A673 (cell line): Measurements from ENCODE around the gene PLCG2. TPM values are rescaled to one million over a fixed set of nuclear protein-coding genes. Genes with fewer than 3 reads are reported as not detected.

Source experiments
- BruUV-seq: library from RNA; stranded (reverse); fragments of 400-500 nt; replicated peaks from 2 replicates; lab custom pipeline; 2021; lab: Mats Ljungman, UMichigan
- CTCF ChIA-PET: fragments of 300-600 bp; sonication (Branson Sonifier 250); formaldehyde crosslinking; loops from one replicate; lab custom pipeline; 2022; ENCODE audit warnings: antibody characterized with exemption; lab: Charles Lee
- POLR2A ChIA-PET: fragments of 300-600 bp; sonication (Branson Sonifier 250); formaldehyde crosslinking; loops from one replicate; lab custom pipeline; 2022; ENCODE audit warnings: antibody characterized with exemption; ENCODE audit not compliant: low non-redundant PET; lab: Charles Lee
- DNase-seq: peaks from one replicate; pipeline ENCODE4 v3.0.0-alpha.2; 2015; ENCODE audit warnings: low spot score
- H3K27ac ChIP-seq: fragments of 200-600 bp; sonication (generic); 2 replicates; pipeline ENCODE4 v1.5.1; 2016; ENCODE audit warnings: mixed run types, low read depth, mild to moderate bottlenecking, mixed read lengths, antibody characterized with exemption, low read length; ENCODE audit not compliant: poor library complexity, severe bottlenecking
- H3K27me3 ChIP-seq: fragments of 200-600 bp; sonication (generic); replicated peaks from 2 replicates; pipeline ENCODE4 v1.6.1; 2017; ENCODE audit warnings: mixed run types, low read depth, mild to moderate bottlenecking, mixed read lengths, antibody characterized with exemption, low read length; ENCODE audit not compliant: insufficient read depth, poor library complexity
- H3K36me3 ChIP-seq: fragments of 200-600 bp; sonication (generic); 2 replicates; pipeline ENCODE4 v1.6.1; 2016; ENCODE audit warnings: mixed run types, mild to moderate bottlenecking, mixed read lengths, antibody characterized with exemption, low read length; ENCODE audit not compliant: insufficient read depth, poor library complexity, severe bottlenecking
- H3K4me1 ChIP-seq: fragments of 200-600 bp; sonication (generic); 2 replicates; pipeline ENCODE4 v1.6.1; 2017; ENCODE audit warnings: mixed run types, mild to moderate bottlenecking, mixed read lengths, antibody characterized with exemption, low read length; ENCODE audit not compliant: insufficient read depth, poor library complexity, severe bottlenecking
- H3K4me3 ChIP-seq: fragments of 200-600 bp; sonication (generic); 2 replicates; pipeline ENCODE4 v1.5.1; 2016; ENCODE audit warnings: low read depth, mixed run types, mild to moderate bottlenecking, mixed read lengths, low read length; ENCODE audit not compliant: poor library complexity, severe bottlenecking
- H3K9me3 ChIP-seq: fragments of 200-600 bp; sonication (generic); 2 replicates; pipeline ENCODE4 v1.6.1; 2016; ENCODE audit warnings: mixed run types, low read depth, mild to moderate bottlenecking, mixed read lengths, antibody characterized with exemption, low read length; ENCODE audit not compliant: poor library complexity, severe bottlenecking
- CTCF ChIP-seq: fragments of 300-800, 200-600 bp; sonication (generic); conservative IDR thresholded peaks from 2 replicates; pipeline ENCODE4 v1.5.1; 2017; ENCODE audit warnings: low read depth, mild to moderate bottlenecking, antibody characterized with exemption, low read length, moderate library complexity, mixed read lengths
- EZH2 ChIP-seq: fragments of 200-600 bp; sonication (generic); IDR thresholded peaks from 2 replicates; pipeline ENCODE4 v1.6.1; 2017; ENCODE audit warnings: borderline replicate concordance, low read depth, mild to moderate bottlenecking, mixed read lengths, antibody characterized with exemption, low read length; ENCODE audit not compliant: poor library complexity, severe bottlenecking
- intact Hi-C: fragments of 100-400 bp; cut with micrococcal nuclease; formaldehyde crosslinking; loops from one replicate; pipeline ENCODE4 v1.10.0; 2022; ENCODE audit not compliant: unreplicated experiment
- total RNA-seq: library from RNA; stranded (reverse); gene quantifications from 2 replicates; pipeline ENCODE4 v1.2.3, GENCODE V29; 2021

PLCG2 gene
- total RNA-seq, 1 experiment from 2014 or later: 9.6 TPM

- intact Hi-C loops: no loop called here
- Histone ChIP-seq H3K27me3 (no peaks in the 10 kb centered on the region), H3K4me1 (no peaks in the 10 kb centered on the region), H3K36me3 (no peaks in the 10 kb centered on the region), H3K9me3 (no peaks in the 10 kb centered on the region), H3K4me3 (no peak overlapping the region), H3K27ac (no peak overlapping the region)
- ChIA-PET POLR2A (no interaction called here), CTCF (no interaction called here)
- peak; percentile 16 for DNase-seq
- no TSS peak for BruUV-seq
- no peak for TF ChIP-seq EZH2
- TF ChIP-seq CTCF: peak; percentile 26; the same call in 1 of the 2 replicates
Measured at GRCh38 chr16:81994485-81994884, 215.4 kb downstream of the PLCG2 start.

- H3K9me3 ChIP-seq: no peaks in the 10 kb centered on the region
- H3K27me3 ChIP-seq: no peaks in the 10 kb centered on the region
- TF ChIP-seq EZH2 (no peak), CTCF (no peak)
- DNase-seq: no peak
- ChIA-PET POLR2A (no interaction called here), CTCF (no interaction called here)
- no peak overlapping the region for H3K27ac ChIP-seq
- no peaks in the 10 kb centered on the region for H3K4me1 ChIP-seq
- intact Hi-C loops: no loop called here
- no peaks in the 10 kb centered on the region for H3K36me3 ChIP-seq
- BruUV-seq: no TSS peak
- no peak overlapping the region for H3K4me3 ChIP-seq
Measured at GRCh38 chr16:81995651-81996050, 216.6 kb downstream of the PLCG2 start.

- CTCF ChIA-PET: interaction anchor here (0.6 to 1.0 kb wide), 3 partner anchors 65 to 233 kb away, joined by 3 to 6 read pairs (median 4); no protein-coding TSS in a partner anchor
- no peaks in the 10 kb centered on the region for H3K4me1 ChIP-seq
- intact Hi-C loops: no loop called here
- no peaks in the 10 kb centered on the region for H3K36me3 ChIP-seq
- no TSS peak for BruUV-seq
- no peak overlapping the region for H3K27ac ChIP-seq
- TF ChIP-seq EZH2: no peak
- TF ChIP-seq CTCF: peak; percentile 33; the same call in 1 of the 2 replicates
- H3K9me3 ChIP-seq: no peaks in the 10 kb centered on the region
- H3K4me3 ChIP-seq: no peak overlapping the region
- H3K27me3 ChIP-seq: no peaks in the 10 kb centered on the region
- POLR2A ChIA-PET: no interaction called here
- peak; percentile 53 for DNase-seq
Measured at GRCh38 chr16:81996664-81997509, 217.8 kb downstream of the PLCG2 start.
